HG02610 (cell line): Measurements from ENCODE around the gene GNAI1.

Experiments used
- ATAC-seq: cut with Tn5 transposase; IDR thresholded peaks from one replicate; pipeline ENCODE4 v1.9.1; 2021; ENCODE audit warnings: mild to moderate bottlenecking, moderate library complexity; ENCODE audit not compliant: unreplicated experiment

GNAI1 gene

DNA sequence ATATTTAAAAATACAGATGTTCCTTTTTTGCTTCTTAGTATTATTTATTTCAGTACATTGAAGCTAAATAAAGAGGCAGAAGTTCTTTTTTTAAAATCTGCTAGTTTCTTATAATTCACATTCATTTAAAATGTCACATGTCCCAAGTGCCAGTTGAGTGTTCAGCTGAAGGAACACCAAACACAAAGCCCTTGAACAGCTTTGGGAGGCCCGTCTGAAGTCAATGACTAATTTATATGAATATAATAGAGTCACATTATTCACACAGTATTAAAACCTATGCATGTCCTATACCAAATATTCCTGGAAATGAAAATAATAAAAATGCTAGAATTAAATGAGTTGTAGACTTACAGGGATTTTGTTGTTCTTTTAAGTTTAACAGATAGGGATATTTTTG lies 70.3 kb downstream of the GNAI1 start:
- ATAC-seq: no peak

GRCh38 chr7:80206763-80207162 lies 72.1 kb downstream of the GNAI1 start:
- peak; percentile 83 for ATAC-seq

DNA sequence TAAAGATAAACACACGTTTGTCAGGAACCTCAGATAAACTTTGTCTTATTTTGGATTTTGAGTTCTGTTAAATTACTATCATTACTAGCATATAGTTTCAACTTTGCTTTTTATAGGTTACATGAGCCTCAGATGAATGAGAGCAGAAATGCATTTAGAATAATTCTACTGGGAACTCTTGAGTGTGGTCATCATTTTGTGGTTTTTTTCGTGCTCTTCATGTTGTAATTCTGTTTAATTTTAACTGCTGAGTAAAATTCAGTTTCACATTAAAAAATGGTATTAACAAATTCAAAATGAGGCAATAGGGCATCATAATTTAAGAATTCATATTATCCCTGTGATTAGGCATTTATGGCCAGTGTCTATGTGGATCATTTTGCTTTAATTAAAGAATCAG lies 72.9 kb downstream of the GNAI1 start:
- no peak for ATAC-seq

GRCh38 chr7:80208700-80209099 lies 74.1 kb downstream of the GNAI1 start:
- no peak for ATAC-seq

DNA sequence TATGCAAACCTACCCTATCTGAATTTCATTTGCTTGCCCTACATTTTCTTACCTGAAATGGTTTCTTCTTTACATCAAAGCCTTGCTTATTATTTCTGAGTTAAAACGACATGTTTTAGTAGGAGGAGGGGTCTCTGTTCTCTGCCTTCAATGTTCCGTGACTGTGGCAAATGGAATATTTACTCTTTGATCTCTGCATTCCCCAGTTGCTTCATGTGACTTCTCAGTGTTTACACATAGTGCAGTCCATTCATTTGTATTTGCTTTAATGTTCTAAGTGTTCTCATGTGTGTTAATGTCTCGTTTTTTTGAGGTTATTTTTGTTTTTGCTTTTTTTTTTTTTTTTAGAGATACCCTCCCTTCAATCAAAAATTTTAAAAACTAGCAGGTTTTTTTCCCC lies 75.8 kb downstream of the GNAI1 start:
- no peak for ATAC-seq

GRCh38 chr7:80213814-80214213 lies 79.2 kb downstream of the GNAI1 start:
- ATAC-seq: no peak

DNA sequence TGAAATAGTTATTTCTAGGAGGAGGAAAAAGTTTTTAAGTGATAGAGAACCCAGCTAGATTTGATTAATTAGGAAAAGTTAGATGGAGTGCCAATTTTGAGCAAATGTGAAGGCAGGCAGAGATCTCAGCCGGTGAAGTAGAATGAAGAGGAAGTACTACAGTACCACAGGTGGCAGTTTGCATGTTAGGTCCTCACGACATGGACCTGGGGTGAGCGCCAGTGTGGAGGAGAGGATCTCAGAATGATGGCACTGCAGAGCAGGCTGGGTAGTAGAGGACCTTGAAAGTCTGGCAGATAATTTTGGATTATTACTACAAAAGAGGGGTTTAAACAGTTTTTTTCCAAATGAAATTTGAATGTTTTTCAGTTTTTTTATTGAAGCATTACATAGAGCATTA lies 81.1 kb downstream of the GNAI1 start:
- no peak for ATAC-seq

DNA sequence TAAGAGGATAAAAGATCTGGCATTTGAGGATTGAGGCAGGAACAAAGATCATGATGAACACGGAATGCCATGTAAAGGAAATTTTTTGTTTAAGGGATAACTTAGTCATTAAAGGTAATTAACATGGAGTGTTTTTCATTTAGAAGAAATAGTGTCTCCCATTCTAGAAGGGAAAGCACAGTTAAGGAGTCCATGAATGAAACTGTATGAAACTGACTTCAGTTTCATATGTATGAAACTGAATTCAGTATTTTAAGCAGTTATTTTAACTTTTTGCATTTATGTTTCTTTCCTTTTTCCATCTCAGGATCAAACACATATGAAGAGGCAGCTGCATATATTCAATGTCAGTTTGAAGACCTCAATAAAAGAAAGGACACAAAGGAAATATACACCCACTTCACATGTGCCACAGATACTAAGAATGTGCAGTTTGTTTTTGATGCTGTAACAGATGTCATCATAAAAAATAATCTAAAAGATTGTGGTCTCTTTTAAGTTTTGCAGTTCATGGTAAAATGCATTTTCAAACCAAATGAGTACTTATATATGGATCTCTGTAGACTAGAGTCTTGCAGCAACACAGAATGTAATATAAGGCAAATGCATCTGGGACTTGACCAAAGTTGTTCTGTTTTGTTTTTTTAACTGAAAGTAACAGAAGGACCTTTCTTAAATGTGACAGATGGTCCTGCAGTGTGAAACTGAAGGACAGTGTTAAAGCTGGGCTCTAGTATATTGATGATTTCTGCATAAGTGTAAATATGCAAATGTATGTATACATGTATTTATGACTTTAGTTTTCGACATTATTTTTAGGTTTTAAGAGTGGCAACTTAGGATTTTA lies 82.6 kb downstream of the GNAI1 start:
- ATAC-seq: no peak

DNA sequence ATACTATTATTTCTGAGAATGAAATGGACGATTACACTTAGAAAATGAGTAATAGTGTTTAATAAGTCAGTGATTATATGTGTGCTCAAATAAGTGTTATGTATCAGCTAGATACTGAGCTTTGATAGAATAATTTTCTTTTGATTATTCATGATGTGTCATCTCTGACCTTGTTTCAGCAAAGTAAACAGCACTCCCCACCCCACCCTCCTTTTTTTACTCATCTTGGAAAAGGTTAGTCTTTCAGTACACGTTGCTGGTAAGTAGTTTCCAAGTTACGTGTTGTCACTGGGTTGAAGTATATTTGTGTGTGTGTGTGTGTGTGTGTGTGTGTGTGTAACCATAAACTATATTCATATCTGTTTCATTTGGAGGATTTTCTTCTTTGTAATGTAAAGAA lies 84.1 kb downstream of the GNAI1 start:
- ATAC-seq: no peak

GRCh38 chr7:80220022-80220634 lies 85.5 kb downstream of the GNAI1 start:
- no peak for ATAC-seq

GRCh38 chr7:80224415-80224814 lies 89.8 kb downstream of the GNAI1 start:
- no peak for ATAC-seq

- no peak for ATAC-seq
Measured at GRCh38 chr7:80225361-80225760, 90.7 kb downstream of the GNAI1 start.

- ATAC-seq: no peak
Measured at GRCh38 chr7:80226629-80227028, 92.0 kb downstream of the GNAI1 start.

DNA sequence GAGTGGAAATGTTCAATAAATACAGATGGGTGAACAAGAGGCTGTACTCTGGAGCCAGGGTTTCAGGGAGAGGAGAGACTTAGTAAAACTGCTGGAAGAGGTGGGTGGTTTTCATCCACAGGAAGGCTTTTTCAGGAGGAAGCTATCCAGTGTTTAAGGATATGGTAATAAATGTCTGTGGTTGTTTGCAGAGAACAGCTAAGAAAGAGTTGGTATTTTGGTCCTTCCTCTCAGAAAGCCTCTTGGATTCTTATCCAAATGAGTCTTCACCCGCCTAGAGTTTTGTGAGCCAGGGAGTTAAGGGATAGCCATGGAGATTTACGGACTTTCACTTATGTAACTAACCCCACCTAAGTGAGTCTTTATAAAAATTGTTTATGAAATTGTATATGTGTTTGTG lies 95.7 kb downstream of the GNAI1 start:
- no peak for ATAC-seq

DNA sequence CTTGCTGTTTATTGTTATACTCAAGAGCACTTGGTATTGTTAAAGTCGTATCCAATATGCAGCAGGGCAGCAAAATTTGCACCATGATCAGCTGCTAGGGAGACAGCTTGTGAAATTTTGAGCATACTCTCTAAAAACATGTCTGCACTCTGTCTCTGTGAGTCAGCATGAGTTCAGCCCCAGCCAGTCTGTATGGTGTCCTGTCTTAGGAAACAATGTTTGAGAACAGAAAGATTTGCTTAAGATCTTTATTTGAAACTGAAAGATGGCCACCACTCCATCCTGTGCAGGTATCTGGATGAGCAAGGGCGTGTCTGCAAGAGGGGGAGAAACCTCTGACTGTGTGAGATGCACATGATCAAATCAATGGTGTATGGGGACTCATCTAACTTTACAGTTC lies 97.1 kb downstream of the GNAI1 start:
- no peak for ATAC-seq

GRCh38 chr7:80232979-80233724 lies 98.5 kb downstream of the GNAI1 start:
- no peak for ATAC-seq

GRCh38 chr7:80235334-80235733 lies 100.7 kb downstream of the GNAI1 start:
- no peak for ATAC-seq

DNA sequence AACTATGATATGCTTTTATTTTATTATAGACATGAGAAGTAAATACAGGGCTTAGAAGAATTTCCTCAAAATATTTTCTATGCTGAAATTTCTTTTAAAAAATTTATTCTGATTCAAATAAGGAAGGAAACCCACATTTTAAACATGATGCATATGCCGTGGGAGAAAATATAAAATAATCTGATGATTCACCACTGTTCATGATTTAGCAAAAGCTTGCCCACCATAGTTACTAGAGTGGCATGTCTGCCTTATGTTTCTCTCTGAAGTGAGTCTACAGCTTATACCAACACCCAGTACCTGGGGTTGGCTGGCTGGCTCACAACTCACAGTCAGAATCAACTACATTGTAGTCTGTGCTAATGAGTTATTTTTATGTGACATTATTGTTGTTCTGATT lies 102.0 kb downstream of the GNAI1 start:
- no peak for ATAC-seq

- ATAC-seq: no peak
Measured at GRCh38 chr7:80240265-80241025, 105.8 kb downstream of the GNAI1 start.

- no peak for ATAC-seq
Measured at GRCh38 chr7:80241671-80242070, 107.0 kb downstream of the GNAI1 start.

DNA sequence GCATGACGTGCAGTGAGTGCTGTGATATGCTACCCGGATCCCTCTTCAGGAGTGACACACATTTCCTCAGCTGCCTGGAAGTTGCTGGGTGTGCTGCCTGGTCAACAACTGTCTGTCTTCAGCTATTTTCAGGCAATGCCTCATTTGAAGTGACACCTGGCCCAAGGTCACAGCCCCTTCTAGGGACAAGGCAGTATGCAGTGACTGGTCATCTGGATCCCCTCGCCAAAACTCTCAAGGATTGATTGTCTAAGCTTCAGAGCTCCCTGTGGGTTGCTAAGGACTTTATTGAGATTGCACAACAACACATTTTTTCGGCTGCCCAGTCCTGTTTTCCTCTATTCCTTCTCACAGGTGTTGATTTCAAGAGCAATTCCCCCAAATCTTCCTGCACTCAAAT lies 108.8 kb downstream of the GNAI1 start:
- ATAC-seq: no peak
